GM10266 (cell line): ENCODE measurements around the gene MAPT.

Source experiments
- DNase-seq: peaks from one replicate; pipeline ENCODE4 v3.0.0; 2012; ENCODE audit errors: extremely low spot score
- CTCF ChIP-seq: IDR thresholded peaks from 2 replicates; pipeline ENCODE4 v1.5.1; 2012; ENCODE audit warnings: mild to moderate bottlenecking, low read depth; ENCODE audit not compliant: control insufficient read depth, insufficient read depth; ENCODE audit errors: missing control alignments

The MAPT gene

GRCh38 chr17:46057366-46057765 is 163.0 kb downstream of the MAPT start:
- DNase-seq, result no peak
- no peak for TF ChIP-seq CTCF

GRCh38 chr17:46059486-46059885 is 165.1 kb downstream of the MAPT start:
- DNase-seq, result no peak

GRCh38 chr17:46060461-46060860 is 166.1 kb downstream of the MAPT start:
- no peak for TF ChIP-seq CTCF
- no peak for DNase-seq

More at GRCh38 chr17:46059486-46059885, 165.1 kb downstream of the MAPT start:
- TF ChIP-seq CTCF, result no peak

GRCh38 chr17:46061435-46061834 is 167.1 kb downstream of the MAPT start:
- no peak for DNase-seq
- peak; percentile 3 for TF ChIP-seq CTCF

- no peak for TF ChIP-seq CTCF
- no peak for DNase-seq
These were observed 168.9 kb downstream of the MAPT start for GRCh38 chr17:46063241-46063640.

- no peak for TF ChIP-seq CTCF
- no peak for DNase-seq
These were observed 170.1 kb downstream of the MAPT start for GRCh38 chr17:46064460-46064859.

GRCh38 chr17:46071796-46072195 is 177.4 kb downstream of the MAPT start:
- no peak for TF ChIP-seq CTCF
- DNase-seq, result no peak
